LNCaP clone FGC (cell line): ENCODE results near the gene GLYR1.
"Not testable (repeated sequence)": the region's sequence is repeated elsewhere in the genome, so short reads cannot be mapped to it uniquely, and the experiment has no call there.

Experiments
- DNase-seq: peaks from one replicate; pipeline ENCODE4 v3.0.0-alpha.2; 2011; ENCODE audit warnings: low read depth
- H3K4me3 ChIP-seq: 2 replicates; pipeline ENCODE4 v1.5.1; 2011; ENCODE audit warnings: mild to moderate bottlenecking, low read depth, low read length, control low read depth
- TF ChIP-seq, protein P1 (sequence below): IDR thresholded peaks from 2 replicates; pipeline ENCODE4 v1.5.1; 2012; ENCODE audit warnings: mild to moderate bottlenecking; ENCODE audit not compliant: control insufficient read depth, insufficient read depth; ENCODE audit errors: extremely low read depth

The GLYR1 gene

GRCh38 chr16:4790261-4790660 is 56.8 kb downstream of the GLYR1 start:
- no peak overlapping the region for H3K4me3 ChIP-seq
- no peak for DNase-seq
- TF ChIP-seq, protein P1, sequence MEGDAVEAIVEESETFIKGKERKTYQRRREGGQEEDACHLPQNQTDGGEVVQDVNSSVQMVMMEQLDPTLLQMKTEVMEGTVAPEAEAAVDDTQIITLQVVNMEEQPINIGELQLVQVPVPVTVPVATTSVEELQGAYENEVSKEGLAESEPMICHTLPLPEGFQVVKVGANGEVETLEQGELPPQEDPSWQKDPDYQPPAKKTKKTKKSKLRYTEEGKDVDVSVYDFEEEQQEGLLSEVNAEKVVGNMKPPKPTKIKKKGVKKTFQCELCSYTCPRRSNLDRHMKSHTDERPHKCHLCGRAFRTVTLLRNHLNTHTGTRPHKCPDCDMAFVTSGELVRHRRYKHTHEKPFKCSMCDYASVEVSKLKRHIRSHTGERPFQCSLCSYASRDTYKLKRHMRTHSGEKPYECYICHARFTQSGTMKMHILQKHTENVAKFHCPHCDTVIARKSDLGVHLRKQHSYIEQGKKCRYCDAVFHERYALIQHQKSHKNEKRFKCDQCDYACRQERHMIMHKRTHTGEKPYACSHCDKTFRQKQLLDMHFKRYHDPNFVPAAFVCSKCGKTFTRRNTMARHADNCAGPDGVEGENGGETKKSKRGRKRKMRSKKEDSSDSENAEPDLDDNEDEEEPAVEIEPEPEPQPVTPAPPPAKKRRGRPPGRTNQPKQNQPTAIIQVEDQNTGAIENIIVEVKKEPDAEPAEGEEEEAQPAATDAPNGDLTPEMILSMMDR, result no peak

GRCh38 chr16:4788910-4789309 is 58.2 kb downstream of the GLYR1 start:
- H3K4me3 ChIP-seq, result no peak overlapping the region
- DNase-seq, result no peak
- TF ChIP-seq, protein P1, result no peak

- DNase-seq, result no peak
These were observed 58.6 kb downstream of the GLYR1 start for GRCh38 chr16:4788489-4788889.

DNA sequence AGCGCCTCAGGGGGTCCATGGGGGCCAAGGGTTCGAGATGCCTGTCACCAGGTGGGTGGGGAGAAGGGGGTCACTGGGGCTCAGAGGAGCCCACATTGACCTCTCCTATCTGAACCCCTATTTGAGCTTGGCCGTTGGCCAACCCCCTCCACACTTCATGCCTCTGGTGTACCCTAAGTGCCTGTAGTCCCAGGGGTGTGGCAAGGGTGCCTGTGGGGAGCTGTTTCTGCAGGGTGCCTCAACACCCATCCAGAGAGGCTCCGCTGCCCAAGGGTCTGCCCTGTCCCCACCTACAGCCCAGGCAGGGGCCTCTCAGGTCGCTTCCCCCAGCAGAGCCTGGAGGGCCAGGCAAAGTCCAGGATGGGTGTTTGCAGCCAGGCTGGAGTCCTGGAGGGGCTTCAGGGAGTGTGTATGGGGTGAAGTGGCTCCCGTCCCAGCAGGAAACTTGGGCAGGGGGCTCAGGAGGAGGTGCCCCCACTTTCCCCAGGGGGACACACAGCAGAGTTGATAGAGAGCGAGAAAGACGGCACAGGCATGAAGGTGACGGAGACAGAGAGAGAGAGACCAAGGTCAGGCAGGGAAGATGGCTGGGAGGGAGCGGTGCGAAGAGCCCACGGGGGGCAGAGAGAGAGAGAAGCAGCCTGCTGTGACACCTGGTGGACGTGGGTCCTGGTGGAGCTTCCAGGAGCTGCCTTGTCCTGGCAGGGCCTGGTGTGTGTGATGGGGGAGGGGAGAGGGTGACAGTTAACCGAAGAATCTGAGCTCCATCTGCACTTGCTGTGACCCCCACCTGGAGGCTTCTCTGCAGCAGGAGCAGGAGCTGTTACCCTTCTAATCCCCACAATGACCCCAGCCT is 59.2 kb downstream of the GLYR1 start, which contains the start of gene SEPTIN12:
Gene SEPTIN12 (minus strand): TSS at position 719 of the 856 bp plus-strand sequence. CDS start 700 bp downstream, at position 19.
- DNase-seq, result no peak
- TF ChIP-seq, protein P1, result no peak
- no peak within 1 kb of the TSS for H3K4me3 ChIP-seq

More at GRCh38 chr16:4788489-4788889, 58.6 kb downstream of the GLYR1 start:
- TF ChIP-seq, protein P1, result no peak
- H3K4me3 ChIP-seq, result no peak overlapping the region

DNA sequence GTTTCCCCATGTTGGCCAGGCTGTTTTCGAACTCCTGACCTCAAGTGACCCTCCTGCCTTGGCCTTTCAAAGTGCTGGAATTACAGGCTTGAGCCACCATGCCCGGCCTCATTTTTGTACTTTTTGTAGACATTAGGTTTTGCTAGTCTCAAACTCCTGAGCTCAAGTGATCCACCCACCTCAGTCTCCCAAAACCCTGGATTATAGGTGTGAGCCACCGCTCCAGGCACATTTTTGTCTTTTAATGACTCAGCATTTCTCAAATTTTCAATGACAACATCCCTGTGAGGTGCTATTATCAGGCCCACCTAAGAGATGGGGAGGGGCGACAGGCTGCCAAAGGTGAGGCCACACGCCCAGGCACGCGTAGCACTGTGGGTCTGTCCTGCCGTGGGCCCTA is 60.0 kb downstream of the GLYR1 start:
- no peak overlapping the region for H3K4me3 ChIP-seq
- no peak for DNase-seq
- TF ChIP-seq, protein P1, result no peak

DNA sequence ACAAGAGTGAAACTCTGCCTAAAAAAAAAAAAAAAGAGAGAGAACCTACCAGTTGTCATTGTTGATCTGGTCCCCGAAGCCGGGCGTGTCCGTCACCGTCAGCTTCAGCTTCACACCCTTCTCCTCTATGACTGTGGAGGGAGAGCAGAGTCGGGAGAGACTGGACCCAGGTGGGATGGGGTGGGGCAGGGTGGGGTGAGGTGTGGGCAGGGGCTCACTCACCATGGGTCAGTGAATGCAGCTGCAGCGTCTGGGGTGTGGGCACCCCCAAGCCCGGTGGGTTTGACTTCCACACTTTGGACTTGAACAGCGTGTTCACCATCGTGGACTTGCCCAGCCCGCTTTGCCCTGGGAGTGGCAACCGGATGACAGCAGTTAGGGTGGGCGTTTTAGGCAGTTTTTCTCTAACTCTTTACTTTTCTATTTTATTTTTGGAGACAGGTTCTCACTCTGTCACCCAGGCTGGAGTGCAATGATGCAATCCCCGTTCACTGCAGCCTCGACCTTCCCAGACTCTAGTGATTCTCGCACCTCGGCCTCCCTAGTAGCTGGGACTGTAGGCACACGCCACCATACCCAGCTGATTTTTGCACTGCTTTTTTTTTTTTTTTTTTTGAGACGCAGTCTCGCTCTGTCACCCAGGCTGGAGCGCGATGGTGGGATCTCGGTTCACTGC is 61.2 kb downstream of the GLYR1 start:
- DNase-seq, result no peak
- no peak overlapping the region for H3K4me3 ChIP-seq
- TF ChIP-seq, protein P1, result no peak

- DNase-seq, H3K4me3 ChIP-seq: not testable (repeated sequence)
These were observed 62.6 kb downstream of the GLYR1 start for GRCh38 chr16:4784444-4784987.
